ENCODE data around the gene RNU1-3.
"Not testable (repeated sequence)": the region's sequence is repeated elsewhere in the genome, so short reads cannot be mapped to it uniquely, and the experiment has no call there.

The RNU1-3 gene

DNA sequence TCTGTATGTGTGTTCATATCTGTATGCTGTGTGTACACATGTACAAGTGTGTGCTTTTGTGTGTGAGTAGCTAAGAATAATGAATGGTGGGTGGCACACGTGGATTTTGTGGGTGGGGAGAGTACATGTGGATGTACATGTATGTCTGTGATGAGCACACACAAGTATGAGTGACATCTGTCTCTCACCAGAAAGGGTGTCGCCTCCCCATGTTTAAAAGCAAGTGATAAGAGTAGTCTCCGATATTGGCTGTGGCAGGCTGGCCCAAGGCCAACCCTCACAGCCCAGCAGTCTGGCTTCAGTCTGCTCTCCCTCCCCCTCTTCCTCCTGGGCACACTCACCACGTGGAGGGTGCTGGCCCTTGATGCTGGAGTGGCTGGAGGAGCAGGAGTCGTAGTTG is 36.9 kb upstream of the RNU1-3 start:
- not testable (repeated sequence) for H3K9me3 ChIP-seq (ENCODE audit: control insufficient read depth, insufficient read depth, low read length); H3K36me3 ChIP-seq (ENCODE audit: control insufficient read depth, insufficient read depth, low read length); H3K4me1 ChIP-seq (ENCODE audit: control insufficient read depth, insufficient read depth, low read length); H3K9ac ChIP-seq (ENCODE audit: low read depth, low read length); H3K27me3 ChIP-seq (ENCODE audit: control insufficient read depth, insufficient read depth, low read length); H3K4me3 ChIP-seq (ENCODE audit: low read depth, low read length)

DNA sequence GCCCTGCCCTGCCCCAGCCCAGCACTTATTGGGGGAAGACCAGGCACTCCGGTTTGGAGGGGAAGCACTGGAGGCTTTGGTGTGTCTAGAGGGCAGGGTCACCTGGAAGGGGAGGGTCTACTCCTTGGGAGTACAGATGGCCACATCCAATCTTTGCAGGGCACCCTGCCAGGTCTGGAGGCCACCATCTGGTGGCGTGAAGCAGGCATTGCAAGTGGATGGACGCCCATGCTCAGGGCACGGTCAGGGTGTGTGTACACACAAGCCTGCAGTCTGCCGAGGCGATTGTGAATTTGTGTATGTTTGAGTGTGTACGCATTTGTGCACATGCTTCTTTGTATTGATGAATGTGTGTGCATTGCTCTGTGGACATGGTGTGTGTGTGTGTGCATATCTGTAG is 36.4 kb upstream of the RNU1-3 start:
- not testable (repeated sequence) for H3K9me3 ChIP-seq (ENCODE audit: control insufficient read depth, insufficient read depth, low read length); H3K4me1 ChIP-seq (ENCODE audit: control insufficient read depth, insufficient read depth, low read length); H3K27me3 ChIP-seq (ENCODE audit: control insufficient read depth, insufficient read depth, low read length); H3K9ac ChIP-seq (ENCODE audit: low read depth, low read length); H3K4me3 ChIP-seq (ENCODE audit: low read depth, low read length); H3K36me3 ChIP-seq (ENCODE audit: control insufficient read depth, insufficient read depth, low read length)

DNA sequence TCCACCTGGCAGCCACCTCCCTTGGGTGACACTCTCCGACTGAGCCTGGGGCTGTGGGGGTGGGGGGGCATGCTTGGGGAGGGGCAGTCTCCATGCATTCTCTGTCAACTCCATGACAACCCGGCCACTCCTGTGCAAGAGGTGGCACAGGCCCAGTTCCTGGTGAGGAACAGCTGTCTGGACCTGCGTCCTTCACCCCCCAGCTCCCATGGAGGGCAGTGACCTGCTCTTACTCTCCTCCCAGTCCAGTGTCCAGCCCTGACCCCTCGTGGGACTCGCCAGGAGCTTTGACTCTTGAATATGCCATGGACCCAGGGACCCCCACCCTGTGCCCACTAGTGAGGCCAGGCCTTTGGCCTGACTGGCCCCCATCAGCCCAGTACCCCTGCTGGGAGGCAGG is 35.5 kb upstream of the RNU1-3 start:
- H3K36me3 ChIP-seq (ENCODE audit: control insufficient read depth, insufficient read depth, low read length); H3K9ac ChIP-seq (ENCODE audit: low read depth, low read length); H3K4me3 ChIP-seq (ENCODE audit: low read depth, low read length); H3K27me3 ChIP-seq (ENCODE audit: control insufficient read depth, insufficient read depth, low read length); H3K4me1 ChIP-seq (ENCODE audit: control insufficient read depth, insufficient read depth, low read length); H3K9me3 ChIP-seq (ENCODE audit: control insufficient read depth, insufficient read depth, low read length): not testable (repeated sequence)

DNA sequence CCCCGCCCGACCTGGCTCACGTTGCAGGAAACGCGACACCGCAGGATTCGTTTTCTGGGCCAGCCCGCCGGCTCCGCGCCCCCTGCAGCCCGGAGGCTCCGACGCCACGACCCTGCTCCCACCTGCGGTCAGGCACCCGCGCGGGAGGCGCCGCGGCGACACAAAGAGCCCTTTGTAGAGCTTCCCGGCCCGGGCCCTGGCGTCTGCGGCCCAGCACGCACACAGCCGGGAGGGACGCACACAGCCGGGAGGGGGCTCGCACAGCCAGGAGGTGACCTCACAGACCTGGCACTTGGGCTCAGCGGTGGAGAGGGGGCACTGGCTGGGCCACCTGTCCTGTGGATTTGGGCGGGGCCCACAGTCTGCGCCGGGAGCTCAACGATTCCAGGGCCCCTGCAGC is 34.4 kb upstream of the RNU1-3 start:
- not testable (repeated sequence) for H3K27me3 ChIP-seq (ENCODE audit: control insufficient read depth, insufficient read depth, low read length); H3K4me3 ChIP-seq (ENCODE audit: low read depth, low read length); H3K9me3 ChIP-seq (ENCODE audit: control insufficient read depth, insufficient read depth, low read length); H3K4me1 ChIP-seq (ENCODE audit: control insufficient read depth, insufficient read depth, low read length); H3K36me3 ChIP-seq (ENCODE audit: control insufficient read depth, insufficient read depth, low read length); H3K9ac ChIP-seq (ENCODE audit: low read depth, low read length)

DNA sequence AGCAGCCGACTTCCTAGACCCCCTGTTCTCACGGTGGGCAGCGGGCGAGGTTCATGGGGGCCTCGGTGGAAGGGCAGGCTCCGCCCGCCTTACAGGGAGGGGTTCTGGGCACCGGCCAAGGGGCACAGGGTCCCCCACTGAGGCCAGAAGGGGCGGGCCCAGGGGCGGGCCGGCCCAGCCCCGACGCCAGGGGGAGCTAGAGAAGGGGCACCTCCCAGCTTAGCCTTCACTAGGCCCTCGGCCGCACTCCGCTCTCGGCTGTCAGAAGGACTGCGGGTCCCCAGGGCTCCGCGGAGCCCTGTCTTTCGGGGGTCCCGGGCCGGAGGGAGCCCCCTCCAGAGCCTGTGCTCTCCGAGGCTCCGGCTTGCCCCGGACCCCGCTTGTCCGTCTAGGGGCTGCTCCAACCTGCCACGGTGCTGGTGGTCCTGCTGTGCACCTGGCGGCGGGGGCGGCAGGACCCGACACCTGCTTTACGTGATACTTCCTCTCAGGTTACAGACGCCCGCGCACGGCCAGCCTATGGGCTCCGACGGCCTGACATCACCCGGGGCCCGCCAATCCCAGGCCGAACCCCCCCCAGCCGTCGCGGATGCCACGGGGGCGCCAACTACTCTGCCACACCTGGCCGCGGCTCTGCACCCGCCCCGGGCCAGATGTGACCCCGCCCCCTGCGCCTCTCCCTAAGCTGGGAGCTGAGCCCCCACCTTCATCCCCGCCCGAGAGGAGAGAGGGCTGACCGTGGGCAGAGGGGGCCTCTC is 33.6 kb upstream of the RNU1-3 start:
- H3K9me3 ChIP-seq (ENCODE audit: control insufficient read depth, insufficient read depth, low read length); H3K4me3 ChIP-seq (ENCODE audit: low read depth, low read length); H3K36me3 ChIP-seq (ENCODE audit: control insufficient read depth, insufficient read depth, low read length); H3K4me1 ChIP-seq (ENCODE audit: control insufficient read depth, insufficient read depth, low read length); H3K27me3 ChIP-seq (ENCODE audit: control insufficient read depth, insufficient read depth, low read length); H3K9ac ChIP-seq (ENCODE audit: low read depth, low read length): not testable (repeated sequence)

DNA sequence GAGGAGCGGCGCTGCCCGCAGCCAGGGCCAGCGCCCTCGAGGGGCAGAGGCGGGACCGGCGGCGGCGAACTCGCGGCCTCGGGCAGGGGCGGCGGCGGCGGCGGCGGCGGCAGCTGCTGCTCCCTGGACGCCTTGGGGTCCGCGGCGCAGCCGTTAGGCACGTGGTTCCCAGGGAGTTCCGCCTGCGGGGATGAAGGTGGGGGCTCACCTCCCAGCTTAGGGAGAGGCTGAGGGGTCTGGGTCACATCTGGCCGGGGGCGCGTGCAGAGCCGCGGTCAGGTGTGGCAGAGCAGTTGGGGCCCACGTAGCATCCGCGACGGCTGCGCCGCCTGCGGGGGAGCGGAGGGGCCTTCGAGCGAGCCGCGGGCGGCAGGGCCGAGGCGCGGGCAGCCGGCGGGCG is 32.7 kb upstream of the RNU1-3 start:
- H3K9me3 ChIP-seq (ENCODE audit: control insufficient read depth, insufficient read depth, low read length); H3K4me1 ChIP-seq (ENCODE audit: control insufficient read depth, insufficient read depth, low read length); H3K9ac ChIP-seq (ENCODE audit: low read depth, low read length); H3K27me3 ChIP-seq (ENCODE audit: control insufficient read depth, insufficient read depth, low read length); H3K36me3 ChIP-seq (ENCODE audit: control insufficient read depth, insufficient read depth, low read length); H3K4me3 ChIP-seq (ENCODE audit: low read depth, low read length): not testable (repeated sequence)

DNA sequence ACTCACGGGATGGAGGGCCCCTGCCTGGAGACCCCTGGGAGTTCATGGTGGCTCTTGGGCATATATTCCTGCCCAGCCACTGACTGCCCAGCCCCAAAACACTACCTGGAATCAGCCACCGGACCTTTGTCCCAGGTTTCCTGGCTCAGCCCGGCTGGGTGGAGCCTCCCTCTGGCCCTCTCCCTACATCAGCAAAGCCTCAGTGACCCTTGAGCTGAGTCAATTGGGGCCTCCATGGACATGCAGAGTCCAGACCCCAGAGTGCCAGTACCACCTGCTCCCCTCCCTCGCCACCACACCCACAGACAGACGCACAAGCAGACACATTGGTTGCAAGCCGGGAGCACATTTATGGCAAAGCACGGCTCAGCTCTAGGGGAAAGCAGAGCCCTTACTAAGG is 30.4 kb upstream of the RNU1-3 start:
- not testable (repeated sequence) for H3K9me3 ChIP-seq (ENCODE audit: control insufficient read depth, insufficient read depth, low read length); H3K36me3 ChIP-seq (ENCODE audit: control insufficient read depth, insufficient read depth, low read length); H3K27me3 ChIP-seq (ENCODE audit: control insufficient read depth, insufficient read depth, low read length); H3K9ac ChIP-seq (ENCODE audit: low read depth, low read length); H3K4me3 ChIP-seq (ENCODE audit: low read depth, low read length); H3K4me1 ChIP-seq (ENCODE audit: control insufficient read depth, insufficient read depth, low read length)

DNA sequence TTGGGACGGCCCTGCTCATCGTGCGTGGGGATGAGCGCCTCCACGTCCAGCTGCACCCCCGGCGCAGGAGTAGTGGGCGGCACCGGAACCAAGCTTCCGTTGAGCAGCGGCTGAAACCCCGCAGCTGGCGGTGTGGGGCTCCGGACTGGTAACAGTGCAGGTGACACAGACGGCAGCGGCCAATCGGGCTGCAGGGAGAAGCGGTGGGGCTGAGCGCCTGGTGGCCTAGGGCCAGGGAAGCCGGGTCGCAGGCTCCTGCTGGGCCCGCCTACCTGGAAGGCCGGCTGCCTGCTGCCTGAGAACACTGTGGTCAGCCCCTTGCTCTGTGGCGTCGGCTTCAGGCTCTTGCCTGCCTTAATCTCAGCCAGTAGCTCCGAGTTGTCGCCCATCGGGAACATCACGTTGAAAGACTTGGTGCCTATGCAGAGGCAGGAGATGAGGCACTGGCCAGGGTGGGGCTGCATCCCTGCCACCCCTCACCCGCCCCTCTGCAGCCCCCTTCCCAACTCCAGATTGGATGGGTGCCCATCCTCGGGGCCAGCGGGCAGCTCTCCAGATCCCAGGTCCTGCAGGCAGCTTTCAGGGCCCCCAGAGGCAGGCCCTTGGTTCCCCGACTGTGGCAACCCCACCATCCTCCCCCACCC is 29.9 kb upstream of the RNU1-3 start:
- H3K4me1 ChIP-seq (ENCODE audit: control insufficient read depth, insufficient read depth, low read length); H3K9ac ChIP-seq (ENCODE audit: low read depth, low read length); H3K4me3 ChIP-seq (ENCODE audit: low read depth, low read length); H3K9me3 ChIP-seq (ENCODE audit: control insufficient read depth, insufficient read depth, low read length); H3K27me3 ChIP-seq (ENCODE audit: control insufficient read depth, insufficient read depth, low read length); H3K36me3 ChIP-seq (ENCODE audit: control insufficient read depth, insufficient read depth, low read length): not testable (repeated sequence)

DNA sequence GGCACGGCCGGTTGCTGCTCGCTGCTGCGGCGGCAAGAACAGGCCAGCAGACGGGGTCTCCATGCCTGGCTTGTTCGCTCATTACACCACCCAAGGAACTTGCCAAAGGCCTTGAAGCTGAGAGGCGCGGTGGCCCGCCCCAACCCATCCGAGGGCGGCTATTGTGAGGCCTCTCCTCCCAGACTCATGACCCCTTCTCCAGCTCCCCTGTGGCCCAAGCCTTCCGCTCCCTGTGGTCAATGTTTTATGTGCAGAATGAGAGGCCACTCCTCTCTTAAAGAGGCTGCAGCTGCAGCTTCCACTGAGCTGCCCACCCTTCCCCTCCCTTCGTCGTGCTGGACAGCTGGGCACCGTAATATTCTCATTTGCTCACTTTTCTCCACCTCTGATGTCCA is 27.6 kb upstream of the RNU1-3 start:
- H3K4me3 ChIP-seq (ENCODE audit: low read depth, low read length): not testable (repeated sequence)

DNA sequence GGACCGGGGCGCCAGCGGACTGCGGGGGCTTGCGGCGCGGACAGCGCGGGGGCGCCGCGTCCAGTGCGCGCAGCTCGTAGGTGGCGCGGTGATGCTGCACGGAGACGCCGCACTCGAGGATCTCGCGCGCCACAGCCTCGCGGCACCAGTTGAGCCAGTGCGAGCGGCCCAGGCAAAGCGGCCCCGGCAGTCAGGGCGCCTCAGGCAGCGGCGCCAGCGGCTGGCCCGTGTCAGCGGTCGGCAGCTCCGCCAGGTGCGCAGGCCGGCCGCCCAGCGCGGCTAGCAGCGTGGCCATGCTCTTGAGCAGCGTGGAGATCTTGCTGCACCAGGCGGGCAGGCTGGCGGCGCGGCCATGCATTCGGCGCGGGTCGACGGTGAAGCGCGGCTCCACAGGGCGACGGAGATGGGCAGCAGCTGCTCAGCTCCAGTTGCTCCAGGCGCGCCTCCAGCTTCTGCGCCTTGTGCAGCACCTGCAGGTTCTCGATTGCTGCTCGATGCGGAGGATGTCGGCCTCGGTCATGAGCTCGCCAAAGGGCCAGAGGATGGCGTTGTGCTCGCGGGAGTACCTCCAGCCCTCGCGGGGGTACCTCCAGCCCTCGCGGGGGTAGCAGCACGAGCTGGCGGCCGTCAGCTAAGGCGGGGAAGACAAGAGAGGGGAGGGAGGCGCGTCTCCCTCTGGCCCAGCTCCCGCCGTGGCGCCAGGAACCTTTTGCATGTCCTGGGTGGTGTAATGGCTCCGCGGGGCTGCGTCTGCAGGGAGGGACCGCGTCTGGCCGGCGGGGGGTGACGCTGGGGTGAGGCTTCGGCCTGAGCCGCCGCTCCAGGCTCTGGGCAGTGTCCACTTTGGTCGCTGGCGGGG is 26.9 kb upstream of the RNU1-3 start:
- not testable (repeated sequence) for H3K27me3 ChIP-seq (ENCODE audit: control insufficient read depth, insufficient read depth, low read length); H3K9me3 ChIP-seq (ENCODE audit: control insufficient read depth, insufficient read depth, low read length); H3K4me1 ChIP-seq (ENCODE audit: control insufficient read depth, insufficient read depth, low read length); H3K36me3 ChIP-seq (ENCODE audit: control insufficient read depth, insufficient read depth, low read length); H3K4me3 ChIP-seq (ENCODE audit: low read depth, low read length); H3K9ac ChIP-seq (ENCODE audit: low read depth, low read length)

More for the DNA sequence above, 27.6 kb upstream of the RNU1-3 start:
- H3K4me1 ChIP-seq (ENCODE audit: control insufficient read depth, insufficient read depth, low read length); H3K9ac ChIP-seq (ENCODE audit: low read depth, low read length); H3K36me3 ChIP-seq (ENCODE audit: control insufficient read depth, insufficient read depth, low read length); H3K9me3 ChIP-seq (ENCODE audit: control insufficient read depth, insufficient read depth, low read length); H3K27me3 ChIP-seq (ENCODE audit: control insufficient read depth, insufficient read depth, low read length): not testable (repeated sequence)

DNA sequence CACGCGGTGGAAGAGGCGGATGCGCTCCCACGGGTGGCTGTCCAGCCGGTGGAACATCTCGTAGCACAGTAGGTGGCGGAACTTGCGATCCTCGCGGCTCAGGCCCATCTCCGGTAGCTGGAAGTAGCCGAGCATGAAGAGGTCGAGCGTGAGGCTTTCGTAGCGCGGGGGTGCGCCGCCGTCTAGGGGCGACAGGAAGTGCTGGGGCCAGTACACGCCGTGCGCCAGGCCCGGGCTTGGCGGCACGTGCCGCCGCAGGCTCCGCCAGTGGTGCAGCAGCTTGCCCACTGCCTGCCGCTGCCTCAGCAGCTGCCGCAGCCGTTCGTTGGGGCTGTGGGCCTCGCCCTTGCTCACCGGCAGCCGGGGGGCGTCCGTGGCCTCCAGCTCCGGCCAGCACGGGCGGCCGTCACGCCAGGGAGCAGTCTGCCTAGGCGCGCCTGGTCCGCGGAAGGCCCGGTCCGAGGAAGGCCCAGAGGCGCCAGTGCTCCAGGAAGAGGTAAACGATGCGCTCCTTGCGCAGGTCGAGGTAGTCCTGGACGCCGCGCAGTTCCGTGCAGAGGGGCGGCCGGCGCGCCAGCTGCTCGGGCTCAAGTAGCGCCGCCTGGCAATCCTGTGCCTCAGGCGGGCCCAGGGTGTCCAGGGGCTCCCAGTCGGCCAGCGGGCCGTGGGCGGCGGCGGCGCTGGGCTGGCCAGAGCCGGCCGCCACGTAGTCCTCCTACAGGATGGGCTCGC is 26.1 kb upstream of the RNU1-3 start:
- H3K9me3 ChIP-seq (ENCODE audit: control insufficient read depth, insufficient read depth, low read length); H3K27me3 ChIP-seq (ENCODE audit: control insufficient read depth, insufficient read depth, low read length); H3K36me3 ChIP-seq (ENCODE audit: control insufficient read depth, insufficient read depth, low read length); H3K4me1 ChIP-seq (ENCODE audit: control insufficient read depth, insufficient read depth, low read length); H3K9ac ChIP-seq (ENCODE audit: low read depth, low read length); H3K4me3 ChIP-seq (ENCODE audit: low read depth, low read length): not testable (repeated sequence)
